ENCODE results near the gene SMS.

DNA sequence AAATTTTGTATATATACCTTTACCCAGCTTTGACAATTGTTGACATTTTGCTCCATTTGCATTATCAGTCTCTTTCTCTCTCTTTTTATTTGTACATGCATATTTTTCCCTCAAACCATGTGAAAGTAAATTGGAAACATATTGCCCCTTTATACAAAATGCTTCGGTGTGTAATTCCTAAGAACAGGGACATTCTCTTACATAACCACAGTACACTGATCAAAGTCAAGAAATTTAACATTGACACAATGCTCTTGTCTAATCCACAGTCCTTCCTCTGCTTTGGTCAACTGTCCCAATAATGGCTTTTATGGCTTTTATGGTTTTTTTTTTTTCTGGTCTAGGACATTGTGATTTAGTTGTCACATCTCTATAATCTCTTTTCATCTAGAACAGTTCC lies 9.5 kb upstream of the SMS start:
- TF ChIP-seq, protein P1, sequence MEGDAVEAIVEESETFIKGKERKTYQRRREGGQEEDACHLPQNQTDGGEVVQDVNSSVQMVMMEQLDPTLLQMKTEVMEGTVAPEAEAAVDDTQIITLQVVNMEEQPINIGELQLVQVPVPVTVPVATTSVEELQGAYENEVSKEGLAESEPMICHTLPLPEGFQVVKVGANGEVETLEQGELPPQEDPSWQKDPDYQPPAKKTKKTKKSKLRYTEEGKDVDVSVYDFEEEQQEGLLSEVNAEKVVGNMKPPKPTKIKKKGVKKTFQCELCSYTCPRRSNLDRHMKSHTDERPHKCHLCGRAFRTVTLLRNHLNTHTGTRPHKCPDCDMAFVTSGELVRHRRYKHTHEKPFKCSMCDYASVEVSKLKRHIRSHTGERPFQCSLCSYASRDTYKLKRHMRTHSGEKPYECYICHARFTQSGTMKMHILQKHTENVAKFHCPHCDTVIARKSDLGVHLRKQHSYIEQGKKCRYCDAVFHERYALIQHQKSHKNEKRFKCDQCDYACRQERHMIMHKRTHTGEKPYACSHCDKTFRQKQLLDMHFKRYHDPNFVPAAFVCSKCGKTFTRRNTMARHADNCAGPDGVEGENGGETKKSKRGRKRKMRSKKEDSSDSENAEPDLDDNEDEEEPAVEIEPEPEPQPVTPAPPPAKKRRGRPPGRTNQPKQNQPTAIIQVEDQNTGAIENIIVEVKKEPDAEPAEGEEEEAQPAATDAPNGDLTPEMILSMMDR (IDR thresholded peaks at IDR 0.05; ENCODE audit: low read depth, low read length, poor library complexity, severe bottlenecking): no peak
- TF ChIP-seq EZH2phosphoT487 (IDR thresholded peaks at IDR 0.05; ENCODE audit: borderline replicate concordance, low read length): no peak

Measured in DOHH2 (cell line).